Calu3 (cell line): ENCODE results near the gene PDZD7. TPM values are rescaled to one million over a fixed set of nuclear protein-coding genes. Genes with fewer than 3 reads are reported as not detected.

ENCODE experiments used
- BruUV-seq: library from RNA; stranded (reverse); fragments of 400-500 nt; replicated peaks from 2 replicates; lab custom pipeline; 2021; lab: Mats Ljungman, UMichigan
- CTCF ChIA-PET: fragments of 300-600 bp; sonication (Branson Sonifier 250); formaldehyde crosslinking; loops from one replicate; lab custom pipeline; 2022; ENCODE audit warnings: antibody characterized with exemption; lab: Charles Lee
- DNase-seq: peaks from one replicate; pipeline ENCODE4 v3.0.0; 2022
- H3K27ac Mint-ChIP-seq: one replicate; pipeline ENCODE4 v1.8.0; 2022; ENCODE audit warnings: mixed read lengths; ENCODE audit not compliant: unreplicated experiment
- H3K27me3 Mint-ChIP-seq: one replicate; pipeline ENCODE4 v1.8.0; 2022; ENCODE audit warnings: mixed read lengths; ENCODE audit not compliant: unreplicated experiment
- H3K36me3 Mint-ChIP-seq: one replicate; pipeline ENCODE4 v1.8.0; 2022; ENCODE audit warnings: mild to moderate bottlenecking, moderate library complexity, mixed read lengths; ENCODE audit not compliant: insufficient read depth, unreplicated experiment
- H3K4me1 Mint-ChIP-seq: one replicate; pipeline ENCODE4 v1.8.0; 2022; ENCODE audit warnings: mild to moderate bottlenecking, low read depth, mixed read lengths; ENCODE audit not compliant: unreplicated experiment
- H3K4me3 Mint-ChIP-seq: one replicate; pipeline ENCODE4 v1.8.0; 2022; ENCODE audit warnings: mild to moderate bottlenecking, low read depth, moderate library complexity, mixed read lengths; ENCODE audit not compliant: unreplicated experiment
- H3K9me3 Mint-ChIP-seq: one replicate; pipeline ENCODE4 v1.8.0; 2022; ENCODE audit warnings: low read depth, mixed read lengths; ENCODE audit not compliant: unreplicated experiment
- intact Hi-C: fragments of 100-400 bp; cut with micrococcal nuclease; formaldehyde crosslinking; loops from one replicate; pipeline ENCODE4 v1.10.0; 2022; ENCODE audit not compliant: unreplicated experiment
- total RNA-seq: library from RNA; stranded (reverse); gene quantifications from 2 replicates; pipeline ENCODE4 v1.2.3, GENCODE V29; 2022
- TF ChIP-seq, protein P1 (sequence below): fragments of 200-600 bp; IDR thresholded peaks from one replicate; pipeline ENCODE4 v1.8.0; 2022; ENCODE audit warnings: antibody characterized with exemption; ENCODE audit not compliant: unreplicated experiment

The PDZD7 gene
- total RNA-seq, 1 experiment from 2014 or later: 1.3 TPM

DNA sequence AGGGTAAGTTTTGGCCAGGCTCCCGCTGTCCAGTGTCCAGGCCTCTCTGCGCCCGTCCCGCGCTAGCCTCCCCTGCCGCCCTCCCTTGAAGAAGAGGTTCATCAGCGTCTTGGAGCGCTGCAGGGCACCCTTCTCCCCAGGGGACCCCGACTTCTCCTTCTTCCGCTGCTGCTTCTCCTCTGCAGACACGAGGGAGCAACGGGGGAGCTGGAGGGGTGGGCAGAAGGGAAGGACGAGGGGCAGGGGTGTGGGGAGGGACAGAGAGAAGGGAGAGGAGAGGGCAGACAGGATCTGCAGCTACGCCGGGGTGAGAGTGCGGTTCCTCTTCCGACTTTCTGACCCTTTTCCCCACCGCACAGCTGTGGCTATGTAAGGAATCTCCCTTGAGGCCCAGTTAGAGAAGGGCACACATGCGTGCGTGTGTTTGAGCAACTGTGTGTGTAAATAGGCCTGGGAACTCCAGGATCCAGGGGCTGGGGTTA lies 12.8 kb downstream of the PDZD7 start:
- TF ChIP-seq, protein P1, sequence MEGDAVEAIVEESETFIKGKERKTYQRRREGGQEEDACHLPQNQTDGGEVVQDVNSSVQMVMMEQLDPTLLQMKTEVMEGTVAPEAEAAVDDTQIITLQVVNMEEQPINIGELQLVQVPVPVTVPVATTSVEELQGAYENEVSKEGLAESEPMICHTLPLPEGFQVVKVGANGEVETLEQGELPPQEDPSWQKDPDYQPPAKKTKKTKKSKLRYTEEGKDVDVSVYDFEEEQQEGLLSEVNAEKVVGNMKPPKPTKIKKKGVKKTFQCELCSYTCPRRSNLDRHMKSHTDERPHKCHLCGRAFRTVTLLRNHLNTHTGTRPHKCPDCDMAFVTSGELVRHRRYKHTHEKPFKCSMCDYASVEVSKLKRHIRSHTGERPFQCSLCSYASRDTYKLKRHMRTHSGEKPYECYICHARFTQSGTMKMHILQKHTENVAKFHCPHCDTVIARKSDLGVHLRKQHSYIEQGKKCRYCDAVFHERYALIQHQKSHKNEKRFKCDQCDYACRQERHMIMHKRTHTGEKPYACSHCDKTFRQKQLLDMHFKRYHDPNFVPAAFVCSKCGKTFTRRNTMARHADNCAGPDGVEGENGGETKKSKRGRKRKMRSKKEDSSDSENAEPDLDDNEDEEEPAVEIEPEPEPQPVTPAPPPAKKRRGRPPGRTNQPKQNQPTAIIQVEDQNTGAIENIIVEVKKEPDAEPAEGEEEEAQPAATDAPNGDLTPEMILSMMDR: no peak
- no peak for DNase-seq
- intact Hi-C loops: no loop called here
- CTCF ChIA-PET: interaction anchor here (1.2 to 1.4 kb wide), 2 partner anchors 13 to 21 kb away, joined by 3 to 8 read pairs; partner anchors contain the start of genes PDZD7 and SFXN3
- Mint-ChIP-seq H3K36me3 (no peaks in the 10 kb centered on the region), H3K9me3 (no peaks in the 10 kb centered on the region), H3K27ac (no peak overlapping the region), H3K4me1 (peaks cover 5% of the 10 kb centered on the region), H3K27me3 (peaks cover 58% of the 10 kb centered on the region), H3K4me3 (no peak overlapping the region)
- BruUV-seq: no TSS peak

DNA sequence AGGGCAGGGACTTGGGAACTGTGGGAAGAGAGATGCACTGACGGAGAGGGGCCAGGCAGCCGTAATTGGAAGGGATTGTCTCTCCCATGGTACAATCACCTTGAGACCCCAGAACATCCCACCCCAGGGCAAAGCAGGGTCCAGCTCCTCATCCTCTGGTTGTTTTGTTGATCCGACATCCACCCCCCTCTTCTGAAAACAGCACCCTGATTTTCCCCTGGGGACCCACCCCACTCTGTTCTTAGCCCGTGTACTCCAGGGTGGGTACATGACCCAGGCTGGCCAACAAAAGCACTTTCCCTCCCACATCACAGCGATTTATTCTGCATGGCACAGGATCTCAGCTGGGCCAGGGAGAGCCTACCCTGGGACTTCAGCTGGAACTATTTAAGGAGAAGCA lies 14.1 kb downstream of the PDZD7 start:
- no TSS peak for BruUV-seq
- H3K9me3 Mint-ChIP-seq: no peaks in the 10 kb centered on the region
- TF ChIP-seq, protein P1: no peak
- CTCF ChIA-PET: no interaction called here
- peaks cover 58% of the 10 kb centered on the region for H3K27me3 Mint-ChIP-seq
- H3K27ac Mint-ChIP-seq: no peak overlapping the region
- no peaks in the 10 kb centered on the region for H3K36me3 Mint-ChIP-seq
- no peak for DNase-seq
- H3K4me3 Mint-ChIP-seq: no peak overlapping the region
- intact Hi-C loops: no loop called here
- H3K4me1 Mint-ChIP-seq: peaks cover 10% of the 10 kb centered on the region

- CTCF ChIA-PET: interaction anchor here (0.7 kb wide), 2 partner anchors 49 to 163 kb away, joined by 3 to 4 read pairs; no protein-coding TSS in a partner anchor
- H3K4me3 Mint-ChIP-seq: no peak overlapping the region
- H3K36me3 Mint-ChIP-seq: no peaks in the 10 kb centered on the region
- no peak overlapping the region for H3K27ac Mint-ChIP-seq
- no peaks in the 10 kb centered on the region for H3K9me3 Mint-ChIP-seq
- intact Hi-C loops: no loop called here
- DNase-seq: no peak
- H3K27me3 Mint-ChIP-seq: peaks cover 58% of the 10 kb centered on the region
- TF ChIP-seq, protein P1: no peak
- no TSS peak for BruUV-seq
- peaks cover 10% of the 10 kb centered on the region for H3K4me1 Mint-ChIP-seq
Measured at GRCh38 chr10:101015582-101015973, 15.4 kb downstream of the PDZD7 start.

DNA sequence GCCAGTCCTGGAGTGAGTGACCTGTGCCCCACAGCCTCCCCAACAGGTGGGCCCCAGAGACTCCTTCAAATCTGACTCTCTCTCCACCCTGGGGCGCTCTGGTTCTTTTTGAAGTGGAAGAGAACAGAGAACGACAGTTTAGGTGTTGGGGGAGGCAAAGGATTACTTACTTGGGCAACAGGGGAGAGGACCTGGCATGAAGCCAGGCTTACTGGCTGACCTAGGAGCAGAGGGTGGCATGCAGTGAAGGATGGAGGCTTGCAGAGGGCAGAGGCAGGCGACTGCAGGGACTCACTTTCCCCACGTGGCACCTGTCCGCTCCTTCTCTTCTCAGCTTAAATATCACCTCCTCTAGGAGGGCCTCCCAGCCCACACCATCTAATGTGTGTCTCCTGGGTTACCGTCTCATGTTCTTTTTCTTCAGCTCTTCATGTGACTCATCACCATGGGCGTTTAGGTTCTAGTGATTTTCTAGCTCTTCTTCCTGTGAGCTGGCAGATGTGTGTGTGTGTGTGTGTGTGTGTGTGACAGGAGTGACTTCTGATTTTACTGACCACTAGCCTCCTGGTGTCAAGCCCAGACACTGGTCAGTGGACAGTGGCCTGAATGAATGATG lies 15.9 kb downstream of the PDZD7 start:
- no peak for DNase-seq
- TF ChIP-seq, protein P1: no peak
- intact Hi-C loops: loop anchor here (5.0 kb wide), 1 partner anchor 48 kb away; the partner anchor contains the start of gene SEMA4G
- Mint-ChIP-seq H3K36me3 (no peaks in the 10 kb centered on the region), H3K9me3 (no peaks in the 10 kb centered on the region), H3K4me3 (no peak overlapping the region), H3K27me3 (peaks cover 57% of the 10 kb centered on the region), H3K27ac (no peak overlapping the region), H3K4me1 (peaks cover 10% of the 10 kb centered on the region)
- CTCF ChIA-PET: interaction anchor here (0.5 to 1.6 kb wide), 12 partner anchors 12 to 825 kb away, joined by 3 to 17 read pairs (median 3); partner anchors contain the start of genes LZTS2, MRPL43, PDZD7 and SEMA4G
- no TSS peak for BruUV-seq
